OCI-LY3 (cell line): ENCODE measurements around the gene FAM163A.

ENCODE experiments used
- CTCF ChIP-seq: fragments of 200-600, 300-600 bp; sonication (generic); IDR thresholded peaks from 2 replicates; pipeline ENCODE4 v1.5.1; 2014; ENCODE audit warnings: antibody characterized with exemption, low read length, low read depth
- EZH2phosphoT487 ChIP-seq: fragments of 200-600 bp; shearing (Covaris generic); IDR thresholded peaks from 2 replicates; pipeline ENCODE4 v1.6.1; 2018; ENCODE audit warnings: antibody characterized with exemption, mixed run types, low read depth

- no peak for TF ChIP-seq CTCF
- no peak for TF ChIP-seq EZH2phosphoT487
Measured at GRCh38 chr1:179817056-179817455, 74.0 kb downstream of the FAM163A start.
